IPS-20b (cell line): Measurements from ENCODE around the gene APOC4.
A peak's percentile ranks its signal among the peaks of the same experiment; 100 is the strongest.

Experiments
- H3K27ac ChIP-seq: one replicate; pipeline ENCODE4 v1.5.1; 2013; ENCODE audit warnings: low read length
- H3K27me3 ChIP-seq: 2 replicates; pipeline ENCODE4 v1.6.1; 2013; ENCODE audit warnings: mild to moderate bottlenecking, low read length, inconsistent platforms; ENCODE audit not compliant: insufficient read depth
- H3K36me3 ChIP-seq: 2 replicates; pipeline ENCODE4 v1.6.1; 2013; ENCODE audit warnings: low read depth, mild to moderate bottlenecking, inconsistent platforms, low read length, moderate library complexity; ENCODE audit not compliant: insufficient read depth
- H3K4me1 ChIP-seq: 2 replicates; pipeline ENCODE4 v1.6.1; 2013; ENCODE audit warnings: mild to moderate bottlenecking, control low read depth, inconsistent platforms, low read length, moderate library complexity; ENCODE audit not compliant: insufficient read depth
- H3K4me3 ChIP-seq: 2 replicates; pipeline ENCODE4 v1.5.1; 2013; ENCODE audit warnings: mild to moderate bottlenecking, low read length, inconsistent platforms
- H3K9ac ChIP-seq: 2 replicates; pipeline ENCODE4 v1.6.1; 2013; ENCODE audit warnings: low read depth, mild to moderate bottlenecking, inconsistent platforms, low read length, moderate library complexity
- H3K9me3 ChIP-seq: 2 replicates; pipeline ENCODE4 v1.6.1; 2013; ENCODE audit warnings: mild to moderate bottlenecking, low read depth, low read length, inconsistent platforms; ENCODE audit not compliant: insufficient read depth

The APOC4 gene

DNA sequence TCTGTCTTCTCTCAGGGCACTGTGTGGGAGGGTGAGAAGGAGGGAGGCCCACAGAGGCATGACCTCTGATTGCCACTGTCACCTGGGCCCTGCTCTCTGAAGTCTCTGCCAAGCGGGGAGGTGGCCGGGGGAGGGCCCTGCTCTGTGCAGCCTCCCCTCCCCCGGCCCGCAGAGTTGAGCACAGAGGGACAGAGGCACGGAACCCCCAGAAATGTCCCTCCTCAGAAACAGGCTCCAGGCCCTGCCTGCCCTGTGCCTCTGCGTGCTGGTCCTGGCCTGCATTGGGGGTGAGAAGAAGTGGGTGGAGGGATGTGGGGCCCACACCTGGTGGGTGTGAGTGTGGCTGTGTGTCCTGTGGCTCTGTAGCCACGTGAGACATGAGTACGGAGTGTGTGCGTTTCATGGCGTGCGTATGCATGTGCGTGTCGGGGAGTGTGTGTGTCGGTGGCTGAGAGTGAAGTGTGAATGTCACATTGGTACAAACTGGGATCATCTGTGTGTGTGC, at the start of gene APOC4:
APOC4 (plus strand) TSS at position 171 of the 505 bp plus-strand sequence; CDS start at position 212, 41 bp downstream.
- H3K9ac ChIP-seq, result no peak within 1 kb of the TSS
- no peak within 1 kb of the TSS for H3K4me3 ChIP-seq
- no peaks in the 10 kb centered on the region for H3K4me1 ChIP-seq
- no peaks in the 10 kb centered on the region for H3K27me3 ChIP-seq
- no peak within 1 kb of the TSS for H3K27ac ChIP-seq
- no peaks in the 10 kb centered on the region for H3K9me3 ChIP-seq
- no peaks in the 10 kb centered on the region for H3K36me3 ChIP-seq

- H3K27ac ChIP-seq, result no peak overlapping the region
- H3K36me3 ChIP-seq, result peaks cover 64% of the 10 kb centered on the region
- H3K27me3 ChIP-seq, result no peaks in the 10 kb centered on the region
- no peaks in the 10 kb centered on the region for H3K4me1 ChIP-seq
- H3K9ac ChIP-seq, result no peak overlapping the region
- no peaks in the 10 kb centered on the region for H3K9me3 ChIP-seq
- H3K4me3 ChIP-seq, result peak overlapping the region; percentile 99; the same call in 1 of the 2 replicates
Observed at GRCh38 chr19:44892932-44893331, 49.1 kb upstream of the APOC4 start.

GRCh38 chr19:44893332-44894051, 48.5 kb upstream of the APOC4 start:
- Histone ChIP-seq H3K9ac (no peak overlapping the region), H3K4me3 (no peak overlapping the region), H3K4me1 (no peaks in the 10 kb centered on the region), H3K9me3 (no peaks in the 10 kb centered on the region), H3K27ac (no peak overlapping the region), H3K27me3 (no peaks in the 10 kb centered on the region), H3K36me3 (peaks cover 64% of the 10 kb centered on the region)

DNA sequence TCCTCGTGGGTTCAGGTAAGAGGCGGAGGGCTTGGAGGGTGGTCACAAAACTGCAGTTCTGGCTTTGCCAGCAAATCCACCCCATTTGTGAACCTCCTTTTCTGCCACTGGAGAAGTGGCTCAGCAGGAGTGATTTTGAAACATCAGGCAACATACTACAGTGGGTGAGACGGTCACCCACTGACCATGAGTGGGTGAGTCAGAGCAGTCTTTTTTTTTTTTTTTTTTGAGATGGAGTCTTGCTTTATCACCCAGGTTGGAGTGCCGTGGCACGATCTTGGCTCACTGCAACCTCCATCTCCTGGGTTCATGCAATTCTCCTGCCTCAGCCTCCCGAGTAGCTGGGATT, 48.0 kb upstream of the APOC4 start:
- Histone ChIP-seq H3K27ac (no peak overlapping the region), H3K9me3 (no peaks in the 10 kb centered on the region), H3K9ac (no peak overlapping the region), H3K4me3 (no peak overlapping the region), H3K36me3 (peaks cover 66% of the 10 kb centered on the region), H3K4me1 (no peaks in the 10 kb centered on the region), H3K27me3 (no peaks in the 10 kb centered on the region)

DNA sequence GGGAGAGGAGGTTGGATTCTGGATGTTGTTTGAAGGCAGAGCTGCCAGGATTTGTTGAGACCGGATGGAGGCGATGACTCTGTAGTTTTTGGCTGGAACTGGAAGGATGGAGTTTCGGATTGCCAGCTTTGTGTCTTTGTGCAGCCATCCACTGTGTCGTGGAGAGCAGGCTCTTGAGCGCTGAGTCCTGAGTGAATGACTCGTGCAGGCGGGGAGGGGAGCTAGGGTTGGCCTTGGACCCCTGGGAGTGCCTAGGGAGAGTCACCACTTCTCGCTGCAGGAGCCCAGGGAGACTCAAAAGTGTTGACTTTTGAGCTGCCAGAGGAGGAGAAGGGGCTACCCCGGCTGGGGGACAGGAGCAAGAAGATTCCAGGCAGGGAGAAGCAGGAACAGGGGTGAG, 47.1 kb upstream of the APOC4 start:
- Histone ChIP-seq H3K4me1 (no peaks in the 10 kb centered on the region), H3K27ac (no peak overlapping the region), H3K27me3 (no peaks in the 10 kb centered on the region), H3K9ac (no peak overlapping the region), H3K36me3 (peaks cover 75% of the 10 kb centered on the region), H3K4me3 (no peak overlapping the region), H3K9me3 (no peaks in the 10 kb centered on the region)

DNA sequence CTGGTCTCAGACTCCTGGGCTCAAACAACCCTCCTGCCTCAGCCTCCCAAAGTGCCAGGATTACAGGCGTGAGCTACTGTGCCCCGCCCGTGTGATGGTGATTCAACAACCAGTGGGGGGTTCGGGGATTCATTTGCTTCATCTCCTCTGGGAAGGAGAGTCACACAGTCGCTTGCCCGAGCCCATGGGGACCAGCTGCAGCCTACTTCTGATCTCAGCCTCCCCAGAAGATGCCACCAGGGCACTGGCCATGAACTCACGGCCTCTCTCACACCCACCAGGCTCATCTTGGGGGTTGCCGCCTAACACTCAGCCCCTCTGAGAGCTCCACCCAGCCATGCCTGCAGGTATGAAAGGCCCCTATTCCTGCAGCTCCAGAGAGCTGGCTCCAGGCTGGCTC, 44.2 kb upstream of the APOC4 start:
- Histone ChIP-seq H3K27me3 (no peaks in the 10 kb centered on the region), H3K4me3 (no peak overlapping the region), H3K4me1 (no peaks in the 10 kb centered on the region), H3K36me3 (peaks cover 96% of the 10 kb centered on the region), H3K9me3 (no peaks in the 10 kb centered on the region), H3K9ac (no peak overlapping the region), H3K27ac (no peak overlapping the region)

GRCh38 chr19:44900328-44901244, 41.5 kb upstream of the APOC4 start:
- peaks cover 3% of the 10 kb centered on the region; the same call in 1 of the 2 replicates for H3K4me1 ChIP-seq
- no peak overlapping the region for H3K9ac ChIP-seq
- H3K27me3 ChIP-seq, result no peaks in the 10 kb centered on the region
- H3K4me3 ChIP-seq, result no peak overlapping the region
- H3K36me3 ChIP-seq, result peaks cover 75% of the 10 kb centered on the region
- no peaks in the 10 kb centered on the region for H3K9me3 ChIP-seq
- no peak overlapping the region for H3K27ac ChIP-seq

DNA sequence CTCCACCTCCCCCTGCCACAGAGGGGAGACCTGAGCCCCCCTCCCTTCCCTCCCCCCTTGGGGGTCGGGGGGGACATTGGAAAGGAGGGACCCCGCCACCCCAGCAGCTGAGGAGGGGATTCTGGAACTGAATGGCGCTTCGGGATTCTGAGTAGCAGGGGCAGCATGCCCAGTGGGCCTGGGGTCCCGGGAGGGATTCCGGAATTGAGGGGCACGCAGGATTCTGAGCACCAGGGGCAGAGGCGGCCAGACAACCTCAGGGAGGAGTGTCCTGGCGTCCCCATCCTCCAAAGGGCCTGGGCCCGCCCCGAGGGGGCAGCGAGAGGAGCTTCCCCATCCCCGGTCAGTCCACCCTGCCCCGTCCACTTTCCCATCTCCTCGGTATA, 38.8 kb upstream of the APOC4 start:
- no peak overlapping the region for H3K27ac ChIP-seq
- no peak overlapping the region for H3K9ac ChIP-seq
- no peaks in the 10 kb centered on the region for H3K27me3 ChIP-seq
- no peaks in the 10 kb centered on the region for H3K9me3 ChIP-seq
- peaks cover 65% of the 10 kb centered on the region for H3K36me3 ChIP-seq
- H3K4me3 ChIP-seq, result no peak overlapping the region
- peaks cover 3% of the 10 kb centered on the region; the same call in 1 of the 2 replicates for H3K4me1 ChIP-seq

- no peaks in the 10 kb centered on the region for H3K27me3 ChIP-seq
- H3K4me3 ChIP-seq, result no peak overlapping the region
- peaks cover 3% of the 10 kb centered on the region; the same call in 1 of the 2 replicates for H3K4me1 ChIP-seq
- H3K9ac ChIP-seq, result peak overlapping the region; percentile 34; the same call in 1 of the 2 replicates
- no peaks in the 10 kb centered on the region for H3K9me3 ChIP-seq
- H3K27ac ChIP-seq, result no peak overlapping the region
- peaks cover 64% of the 10 kb centered on the region for H3K36me3 ChIP-seq
Observed at GRCh38 chr19:44903602-44904425, 38.2 kb upstream of the APOC4 start.

DNA sequence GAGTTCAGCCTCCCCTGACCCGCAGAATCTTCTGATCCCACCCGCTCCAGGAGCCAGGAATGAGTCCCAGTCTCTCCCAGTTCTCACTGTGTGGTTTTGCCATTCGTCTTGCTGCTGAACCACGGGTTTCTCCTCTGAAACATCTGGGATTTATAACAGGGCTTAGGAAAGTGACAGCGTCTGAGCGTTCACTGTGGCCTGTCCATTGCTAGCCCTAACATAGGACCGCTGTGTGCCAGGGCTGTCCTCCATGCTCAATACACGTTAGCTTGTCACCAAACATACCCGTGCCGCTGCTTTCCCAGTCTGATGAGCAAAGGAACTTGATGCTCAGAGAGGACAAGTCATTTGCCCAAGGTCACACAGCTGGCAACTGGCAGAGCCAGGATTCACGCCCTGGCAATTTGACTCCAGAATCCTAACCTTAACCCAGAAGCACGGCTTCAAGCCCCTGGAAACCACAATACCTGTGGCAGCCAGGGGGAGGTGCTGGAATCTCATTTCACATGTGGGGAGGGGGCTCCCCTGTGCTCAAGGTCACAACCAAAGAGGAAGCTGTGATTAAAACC, 37.5 kb upstream of the APOC4 start:
- peaks cover 64% of the 10 kb centered on the region for H3K36me3 ChIP-seq
- H3K27me3 ChIP-seq, result no peaks in the 10 kb centered on the region
- H3K4me1 ChIP-seq, result peaks cover 3% of the 10 kb centered on the region; the same call in 1 of the 2 replicates
- no peak overlapping the region for H3K27ac ChIP-seq
- H3K9me3 ChIP-seq, result no peaks in the 10 kb centered on the region
- no peak overlapping the region; the same call in 1 of the 2 replicates for H3K9ac ChIP-seq
- H3K4me3 ChIP-seq, result no peak overlapping the region
